Mammary microvascular endothelial cell (primary cell): ENCODE data around the gene CD80. TPM values are rescaled to one million over a fixed set of nuclear protein-coding genes. Genes with fewer than 3 reads are reported as not detected.

ENCODE experiments used
- total RNA-seq: library from RNA; depleted of rRNA; stranded (reverse); fragments of >200 nt; gene quantifications from 2 replicates; pipeline ENCODE4 v1.2.3, GENCODE V29; 2015

CD80 gene, protein sequence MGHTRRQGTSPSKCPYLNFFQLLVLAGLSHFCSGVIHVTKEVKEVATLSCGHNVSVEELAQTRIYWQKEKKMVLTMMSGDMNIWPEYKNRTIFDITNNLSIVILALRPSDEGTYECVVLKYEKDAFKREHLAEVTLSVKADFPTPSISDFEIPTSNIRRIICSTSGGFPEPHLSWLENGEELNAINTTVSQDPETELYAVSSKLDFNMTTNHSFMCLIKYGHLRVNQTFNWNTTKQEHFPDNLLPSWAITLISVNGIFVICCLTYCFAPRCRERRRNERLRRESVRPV
- total RNA-seq, result not detected in 2 replicates

DNA sequence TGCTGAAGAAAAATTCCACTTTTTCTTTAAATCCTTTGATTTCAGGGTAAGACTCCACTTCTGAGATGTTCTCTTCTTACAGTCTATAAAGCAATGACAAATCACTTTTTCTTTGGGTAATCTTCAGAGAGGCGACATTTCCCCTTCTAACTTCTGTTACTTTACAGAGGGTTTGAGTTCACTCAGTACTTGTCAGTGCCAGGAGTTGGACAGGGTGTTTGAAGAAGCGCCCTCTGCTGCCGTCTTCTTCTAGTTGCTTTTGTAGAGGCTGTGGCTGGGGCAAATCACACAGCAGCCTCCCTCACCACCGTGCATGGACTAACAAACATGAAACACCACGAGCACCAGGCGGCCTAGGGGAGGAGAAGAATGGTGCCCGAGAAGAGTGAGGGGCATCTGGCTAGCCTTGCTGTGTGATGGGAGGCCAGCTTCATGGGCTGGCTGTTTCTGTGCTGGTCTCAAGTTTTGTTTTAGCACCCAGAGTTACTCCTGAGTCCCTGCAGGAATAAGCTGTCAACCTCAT lies at the start of gene CD80:
CD80 (minus strand) TSS at position 174 of the 523 bp plus-strand sequence. CDS start 1,886 bp downstream, outside the sequence.

DNA sequence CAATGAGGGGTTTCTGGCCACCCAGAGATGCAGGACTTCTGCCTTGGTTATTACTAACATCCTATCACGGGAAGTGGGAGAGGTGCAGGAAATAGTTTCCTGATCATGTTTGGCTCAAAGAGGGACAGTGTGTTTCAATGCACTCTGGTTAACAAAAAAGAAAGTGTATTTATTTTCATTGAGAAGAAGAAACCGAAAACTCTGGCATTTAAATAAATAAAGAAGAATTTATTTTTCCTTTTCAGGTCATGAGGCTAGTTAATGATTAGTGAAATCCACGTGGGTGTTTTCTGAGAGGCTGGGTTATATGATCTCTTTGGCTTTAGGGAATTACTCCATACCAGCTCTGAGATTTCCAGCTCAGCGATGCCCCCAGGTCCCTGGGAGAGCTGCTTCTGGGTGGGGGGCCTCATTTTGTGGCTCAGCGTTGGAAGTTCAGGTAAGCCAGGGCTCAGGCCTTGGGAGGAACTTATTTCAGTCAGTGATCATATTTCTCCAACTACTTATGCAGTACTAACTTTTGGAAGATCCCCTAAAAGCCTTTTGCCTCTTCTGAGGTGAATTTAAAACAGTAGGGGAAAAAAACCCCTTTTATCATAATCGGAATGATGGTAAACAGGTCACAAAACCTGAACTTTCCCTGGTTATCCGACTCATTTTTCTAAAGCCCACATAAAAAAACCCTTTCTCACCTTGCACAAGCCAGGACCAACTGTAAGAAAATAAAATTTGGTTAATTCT lies 38.3 kb upstream of the CD80 start, which contains the start of gene PLA1A:
PLA1A (plus strand) TSS at position 338 of the 741 bp plus-strand sequence; CDS start at position 367, 29 bp downstream.

DNA sequence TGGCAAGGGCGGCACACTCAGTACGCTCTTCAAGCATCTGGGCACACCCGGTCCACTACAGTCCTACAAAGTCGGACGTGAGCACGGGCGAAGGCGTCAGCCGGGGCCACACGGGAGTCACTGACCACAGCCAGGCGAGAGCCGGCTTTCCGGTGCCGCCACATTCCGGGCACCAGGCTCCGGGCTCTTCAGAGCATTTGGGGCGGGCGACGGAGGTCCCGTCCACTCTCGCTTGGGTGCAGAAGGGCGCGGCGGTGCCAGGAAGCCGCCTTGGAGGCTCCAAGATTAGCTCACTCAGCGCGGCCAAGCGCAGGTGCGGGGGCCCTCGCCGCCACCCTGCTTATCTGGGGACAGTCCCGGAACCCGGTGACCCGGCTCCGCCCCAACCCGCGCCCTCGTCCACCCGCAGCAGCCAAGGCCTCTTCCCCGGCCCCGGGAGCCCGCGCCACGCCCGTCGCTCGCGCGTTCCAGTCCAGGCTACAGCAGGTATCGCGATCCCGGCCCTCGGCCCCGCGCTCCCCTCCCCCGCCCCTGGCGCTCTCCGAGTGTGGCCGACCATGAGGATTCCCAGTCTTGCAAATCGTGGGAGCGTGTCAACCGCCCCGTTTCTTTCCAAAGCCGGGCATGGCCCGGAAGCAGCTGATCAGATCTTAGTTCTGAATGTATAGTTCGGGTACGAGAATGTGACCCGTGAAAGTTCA lies 20.1 kb upstream of the CD80 start, which contains the start of gene ADPRH:
ADPRH (plus strand) TSS at position 127 of the 701 bp plus-strand sequence. CDS start 2,678 bp downstream, outside the sequence.

DNA sequence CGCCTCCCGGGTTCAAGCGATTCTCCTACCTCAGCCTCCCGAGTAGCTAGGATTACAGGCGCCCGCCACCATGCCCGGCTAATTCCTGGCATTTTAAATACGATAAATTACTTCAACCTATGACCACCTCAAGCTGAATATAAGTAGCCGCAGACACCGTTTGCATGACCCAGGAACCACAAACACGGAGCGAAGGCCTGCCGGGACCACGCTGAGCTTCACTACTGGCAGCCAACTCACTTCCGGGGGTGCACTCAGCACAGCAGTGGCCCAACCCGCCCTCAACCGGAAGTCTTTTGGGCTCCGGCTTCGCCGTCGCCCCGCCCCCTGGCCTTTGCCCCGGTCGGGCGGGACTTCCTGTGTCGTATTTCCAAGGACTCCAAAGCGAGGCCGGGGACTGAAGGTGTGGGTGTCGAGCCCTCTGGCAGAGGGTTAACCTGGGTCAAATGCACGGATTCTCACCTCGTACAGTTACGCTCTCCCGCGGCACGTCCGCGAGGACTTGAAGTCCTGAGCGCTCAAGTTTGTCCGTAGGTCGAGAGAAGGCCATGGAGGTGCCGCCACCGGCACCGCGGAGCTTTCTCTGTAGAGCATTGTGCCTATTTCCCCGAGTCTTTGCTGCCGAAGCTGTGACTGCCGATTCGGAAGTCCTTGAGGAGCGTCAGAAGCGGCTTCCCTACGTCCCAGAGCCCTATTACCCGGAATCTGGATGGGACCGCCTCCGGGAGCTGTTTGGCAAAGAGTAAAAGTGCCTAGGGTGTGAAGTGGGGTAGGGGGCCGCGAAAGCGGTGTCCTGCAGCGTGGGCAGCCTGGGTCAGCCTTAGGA lies 61.0 kb downstream of the CD80 start, which contains the start of gene TIMMDC1:
TIMMDC1 (plus strand) TSS at position 362 of the 826 bp plus-strand sequence; CDS start at position 549, 187 bp downstream.

Other genes starting within 250 kb of the CD80 start
- gene TMEM39A, start 96.0 kb downstream of the CD80 start, total RNA-seq, result 22.3 and 22.9 TPM in 2 replicates
- 8.9 and 10.6 TPM in 2 replicates for gene POGLUT1, start 90.7 kb downstream of the CD80 start, total RNA-seq
- gene TIMMDC1, start 61.1 kb downstream of the CD80 start, total RNA-seq, result 38.2 and 58.6 TPM in 2 replicates
- gene ADPRH, start 19.9 kb upstream of the CD80 start, total RNA-seq, result 14.5 and 20.6 TPM in 2 replicates
- 2.1 and 4.8 TPM in 2 replicates for gene PLA1A, start 38.3 kb upstream of the CD80 start, total RNA-seq
- gene POPDC2, start 101.0 kb upstream of the CD80 start, total RNA-seq, result 0.10 and 2.5 TPM in 2 replicates
- gene COX17, start 117.8 kb upstream of the CD80 start, total RNA-seq, result 28.8 and 30.4 TPM in 2 replicates
- 0.20 TPM in 1 of 2 replicates, not detected in the other for gene CFAP91, start 143.4 kb upstream of the CD80 start, total RNA-seq
- under 0.01 and 0.05 TPM in 2 replicates for gene NR1I2, start 222.5 kb upstream of the CD80 start, total RNA-seq